ENCODE data around the gene TAOK3. TPM values are rescaled to one million over a fixed set of nuclear protein-coding genes. Genes with fewer than 3 reads are reported as not detected.

The TAOK3 gene
- total and polyA plus RNA-seq, 2 donors (not counting 3 experiments of a cell fraction or from before 2014, with no cell fraction given): 11.3 to 23.1 TPM

DNA sequence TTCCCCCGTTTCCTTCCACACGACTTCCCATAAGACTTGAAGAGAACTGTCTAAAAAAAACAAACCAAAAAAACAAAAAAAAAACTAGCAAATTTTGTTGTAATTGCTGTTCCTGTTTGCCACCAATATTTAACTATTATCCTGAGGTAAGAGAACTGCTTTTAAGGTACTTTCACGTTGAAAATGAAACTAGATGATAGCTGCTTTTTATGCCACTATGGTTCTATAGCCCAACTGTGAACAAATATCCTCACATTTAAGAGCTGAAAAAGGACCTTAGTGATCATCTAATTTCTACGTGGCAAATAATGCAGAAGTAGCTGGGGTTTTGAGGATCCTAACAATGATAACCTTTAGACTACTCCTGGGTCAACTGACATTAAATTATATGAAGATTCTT, 98.6 kb downstream of the TAOK3 start:
- H3K9me3 ChIP-seq (replicated peaks; ENCODE audit: control insufficient read depth, insufficient read depth, low read length): no peaks in the 10 kb centered on the region
- no peaks in the 10 kb centered on the region for H3K27me3 ChIP-seq (ENCODE audit: control insufficient read depth in 2 of 2, insufficient read depth in 2 of 2, low read length in 2 of 2)
- dilution Hi-C loops (cut with MboI; ENCODE audit: extremely low pct_ligation_motif_present, low sequenced_read_pairs) (no loop called here), intact Hi-C loops (cut with micrococcal nuclease) (loop anchor here (2.0 kb wide), 1 partner anchor 13 kb away; no protein-coding TSS in a partner anchor)
- H2AFZ ChIP-seq (ENCODE audit: low read depth, low read length): no peak overlapping the region
- H3K9me1 ChIP-seq (replicated peaks; ENCODE audit: control insufficient read depth, extremely low read depth, insufficient read depth, low read length): no peaks in the 10 kb centered on the region
- POLR2A ChIA-PET: interaction anchor here (0.6 to 0.7 kb wide), 2 partner anchors 15 to 35 kb away, joined by 3 to 6 read pairs; no protein-coding TSS in a partner anchor
- CTCF ChIA-PET: interaction anchor here (1.2 kb wide), 1 partner anchor 17 kb away, joined by 3 read pairs; no protein-coding TSS in a partner anchor
- no peak overlapping the region for H3K27ac ChIP-seq (ENCODE audit: insufficient read depth, low read depth, low read length)
- TF ChIP-seq CTCF (IDR thresholded peaks at IDR 0.05; ENCODE audit: extremely low read depth in 1 of 2, insufficient read depth in 1 of 2, low read depth in 1 of 2, low read length in 2 of 2) (no peak), POLR2A (IDR thresholded peaks at IDR 0.05; ENCODE audit: low read depth, low read length) (no peak), POLR2AphosphoS5 (IDR thresholded peaks at IDR 0.05; ENCODE audit: insufficient read depth, low read depth, low read length) (no peak), MYC (IDR thresholded peaks at IDR 0.05; ENCODE audit: low read depth, low read length) (no peak), EZH2 (IDR thresholded peaks at IDR 0.05; ENCODE audit: borderline replicate concordance, low read depth, low read length, severe bottlenecking) (no peak), JUN (IDR thresholded peaks at IDR 0.05; ENCODE audit: borderline replicate concordance, insufficient read depth, insufficient read length, low read depth) (no peak), FOS (IDR thresholded peaks at IDR 0.05; ENCODE audit: borderline replicate concordance, insufficient read depth, low read length) (no peak), GATA2 (IDR thresholded peaks at IDR 0.05; ENCODE audit: insufficient read depth, insufficient read length, low read depth, low read length) (no peak)
- TF ChIP-seq, protein P1, sequence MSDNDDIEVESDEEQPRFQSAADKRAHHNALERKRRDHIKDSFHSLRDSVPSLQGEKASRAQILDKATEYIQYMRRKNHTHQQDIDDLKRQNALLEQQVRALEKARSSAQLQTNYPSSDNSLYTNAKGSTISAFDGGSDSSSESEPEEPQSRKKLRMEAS (IDR thresholded peaks at IDR 0.05; ENCODE audit: insufficient read depth, insufficient read length): no peak
- H3K4me3 ChIP-seq (replicated peaks in 1 of 3; ENCODE audit: insufficient read depth in 1 of 3, low read depth in 1 of 3, low read length in 3 of 3): no peak overlapping the region
- FAIRE-seq: peak; percentile 55
- H3K9ac ChIP-seq (replicated peaks; ENCODE audit: extremely low read depth, insufficient read depth, low read length): no peak overlapping the region
- no peaks in the 10 kb centered on the region for H3K36me3 ChIP-seq (ENCODE audit: control insufficient read depth in 2 of 2, extremely low read depth in 1 of 2, insufficient read depth in 2 of 2, low read length in 2 of 2)
- H4K20me1 ChIP-seq (replicated peaks; ENCODE audit: control insufficient read depth, extremely low read depth, insufficient read depth, low read length): no peaks in the 10 kb centered on the region
- no TSS peak for BruUV-seq (replicated peaks)
- no peaks in the 10 kb centered on the region for H3K79me2 ChIP-seq (ENCODE audit: control insufficient read depth, insufficient read depth, low read length)
- no peaks in the 10 kb centered on the region for H3K4me1 ChIP-seq (ENCODE audit: control insufficient read depth, extremely low read depth, insufficient read depth, low read length)
- DNase-seq (ENCODE audit: low read depth, low spot score): no peak
- H3K4me2 ChIP-seq (ENCODE audit: insufficient read depth, low read length): peak overlapping the region; percentile 41

All from endothelial cell of umbilical vein (primary cell).